AG08396 (cell line): ENCODE results near the gene CD5L.

ENCODE experiments used
- DNase-seq: peaks from one replicate; pipeline ENCODE4 v3.0.0; 2012; ENCODE audit warnings: low spot score, mixed read lengths

CD5L gene

DNA sequence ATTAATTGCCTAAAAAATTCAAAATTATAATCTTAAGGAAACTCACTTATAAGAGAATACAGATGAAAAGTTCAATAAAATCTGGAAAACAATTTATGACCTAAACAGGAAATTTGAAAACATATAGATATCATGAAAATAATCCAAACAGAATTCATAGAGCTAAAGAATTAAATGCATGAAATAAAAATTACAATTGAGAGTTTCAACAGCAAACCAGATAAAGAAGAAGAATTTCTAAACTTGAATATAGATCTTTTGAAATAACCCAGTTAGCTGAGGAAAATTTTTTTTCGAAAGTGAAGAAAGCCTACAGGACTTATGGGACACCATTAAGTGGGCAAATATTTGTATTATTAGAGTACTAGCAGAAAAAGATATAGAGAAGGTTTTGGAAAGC lies 28.3 kb downstream of the CD5L start:
- DNase-seq: no peak

- DNase-seq: no peak
These were observed 35.0 kb downstream of the CD5L start for GRCh38 chr1:157806431-157807149.

DNA sequence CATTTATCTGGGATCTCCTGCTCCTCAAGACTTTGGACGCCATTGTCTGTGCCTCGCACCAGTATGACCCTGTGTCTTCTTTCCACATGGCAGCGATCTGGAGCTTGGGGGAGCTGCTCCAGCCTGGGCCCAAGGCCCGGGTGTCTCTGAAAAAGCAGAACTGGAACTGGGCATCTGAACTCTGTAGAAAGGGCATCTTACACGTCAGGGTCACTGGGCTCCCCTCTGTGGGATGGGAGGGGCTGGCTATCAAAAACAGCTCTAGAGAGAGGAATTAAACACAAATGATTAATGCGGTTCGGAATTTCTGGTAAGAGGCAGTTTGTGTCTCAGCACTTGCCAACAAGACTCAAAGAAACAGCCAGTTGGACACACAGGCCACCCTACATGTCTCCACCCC lies 37.8 kb downstream of the CD5L start:
- no peak for DNase-seq

DNA sequence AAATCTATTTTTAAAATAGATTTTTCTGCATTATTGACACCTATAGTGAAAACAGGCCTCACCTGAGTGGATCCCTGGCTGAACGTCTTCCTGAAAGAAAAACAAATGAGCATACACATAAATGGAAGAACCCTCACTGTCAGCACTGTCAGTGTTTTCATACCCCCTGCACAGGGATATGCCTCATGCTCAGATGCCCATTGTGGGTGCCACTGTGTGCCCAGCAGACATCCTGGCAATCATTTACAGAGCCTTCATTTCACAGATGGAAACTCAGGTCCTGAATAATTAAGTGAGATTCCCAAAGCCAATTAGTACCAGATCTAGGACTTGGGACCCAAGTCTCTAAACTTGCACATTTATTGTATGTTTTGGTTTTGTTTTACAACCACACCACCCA lies 41.6 kb downstream of the CD5L start:
- no peak for DNase-seq

DNA sequence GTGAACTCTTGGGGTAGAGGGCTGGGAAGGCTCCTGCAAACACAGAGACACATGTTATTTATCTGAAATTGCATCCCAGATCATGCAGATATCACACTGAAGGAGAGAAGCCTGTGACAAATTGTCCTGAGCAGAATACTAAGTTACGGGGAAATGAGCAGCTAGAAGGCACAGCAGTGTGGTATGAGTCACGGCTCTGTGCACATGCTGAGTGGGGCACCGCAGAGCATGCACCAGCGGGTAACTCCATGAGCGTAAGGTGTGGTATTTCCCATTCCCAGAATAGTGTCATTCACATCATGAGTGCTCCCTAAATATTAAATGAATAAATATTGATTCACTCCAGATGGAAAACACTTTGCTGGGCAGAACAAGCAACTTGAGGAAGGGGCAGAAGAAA lies 43.4 kb downstream of the CD5L start:
- DNase-seq: no peak

GRCh38 chr1:157785248-157785647 lies 56.4 kb downstream of the CD5L start:
- DNase-seq: no peak

DNA sequence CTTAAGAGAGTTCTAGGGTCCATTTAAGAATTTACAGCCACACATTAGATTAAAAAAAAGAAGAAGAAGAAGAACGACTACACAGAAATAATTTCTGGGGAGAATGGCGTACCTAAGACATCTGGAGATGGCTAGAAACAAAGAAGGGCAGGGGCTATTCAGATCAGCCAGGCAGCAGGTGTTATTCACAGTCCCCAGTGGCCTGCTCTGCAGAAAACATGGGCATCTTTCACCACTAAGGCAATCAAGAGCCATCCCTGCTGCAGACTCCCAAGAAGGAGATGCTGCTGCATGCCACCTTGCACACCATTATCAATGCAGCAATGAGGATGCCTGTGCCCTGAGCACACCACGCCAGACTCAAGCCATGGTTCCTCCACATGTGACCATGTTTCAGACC lies 56.8 kb downstream of the CD5L start:
- no peak for DNase-seq

DNA sequence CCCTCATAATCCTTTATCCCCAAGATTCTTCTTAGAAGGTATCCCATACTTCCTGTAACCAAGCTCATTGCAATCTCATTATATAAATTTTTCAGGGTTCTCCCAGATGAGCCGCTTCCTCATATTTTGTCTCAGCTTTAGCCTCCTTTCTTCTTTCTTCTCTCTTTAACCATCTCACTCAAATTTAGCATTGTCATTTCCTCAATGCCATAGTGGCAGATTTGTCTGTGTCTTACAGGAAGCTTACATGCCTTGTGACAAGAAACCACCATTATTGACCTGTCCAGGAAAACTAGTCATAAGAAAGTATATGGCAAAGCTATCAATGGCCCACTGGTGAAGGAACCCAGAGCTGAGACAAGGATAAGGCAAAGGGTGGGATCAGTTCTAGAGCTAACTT lies 58.7 kb downstream of the CD5L start:
- no peak for DNase-seq

DNA sequence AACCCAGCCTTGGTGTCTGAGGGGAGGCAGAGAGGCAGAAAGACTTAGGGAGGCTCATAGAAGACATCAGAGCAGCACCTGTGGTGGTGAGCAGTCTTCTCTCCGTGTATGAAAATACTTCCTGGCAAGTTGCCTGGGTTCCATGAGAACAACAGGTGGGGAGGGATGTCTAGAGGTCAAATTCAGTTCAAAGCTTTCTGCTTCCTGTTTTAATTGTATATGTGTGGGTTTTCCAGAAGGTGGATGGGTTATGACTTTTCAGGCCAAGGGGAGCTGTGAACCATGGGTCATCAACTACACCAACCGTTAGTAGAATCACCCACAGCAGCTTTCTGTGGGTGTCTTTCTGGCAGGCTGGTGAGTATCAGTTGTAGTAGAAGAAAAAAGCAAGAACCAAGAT lies 60.6 kb downstream of the CD5L start:
- DNase-seq: no peak
